Testis (tissue), 2 donors: Measurements from ENCODE around the gene FOXB1.

Experiments used
- POLR2A ChIP-seq: fragments of 450-650 bp; IDR thresholded peaks from one replicate; pipeline ENCODE4 v1.6.1; 2017; ENCODE audit warnings: antibody characterized with exemption, mild to moderate bottlenecking, moderate library complexity
- TF ChIP-seq, protein P1 (sequence below), 3 experiments: fragments of 450-650 bp in 2 of 3; fragments of 200-600 bp in 1 of 3; sonication (generic) in 1 of 3; IDR thresholded peaks; one replicate each; pipeline ENCODE4 v1.5.1; 2016 to 2019; ENCODE audit warnings: antibody characterized with exemption in 3 of 3, mild to moderate bottlenecking in 2 of 3, moderate library complexity in 1 of 3

DNA sequence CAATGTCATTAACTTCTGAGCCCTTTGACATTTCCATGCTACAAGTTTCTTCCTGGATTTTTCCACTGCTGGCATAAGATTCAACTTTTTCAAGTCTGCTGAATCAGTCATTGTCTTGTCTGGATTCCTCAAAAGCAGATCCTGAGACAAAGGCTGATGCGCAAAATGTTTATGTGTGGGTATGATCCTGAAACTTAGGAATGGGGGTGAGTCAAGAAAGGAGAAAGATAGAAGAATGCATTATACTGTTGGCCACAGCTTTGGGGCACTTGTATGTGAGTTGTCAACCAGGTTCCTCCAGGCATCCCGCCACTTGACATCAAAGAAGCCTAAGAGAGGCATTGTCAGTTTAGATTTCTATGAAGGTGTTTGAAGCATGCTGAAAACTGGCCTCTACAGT is 50.4 kb downstream of the FOXB1 start:
- TF ChIP-seq, protein P1, sequence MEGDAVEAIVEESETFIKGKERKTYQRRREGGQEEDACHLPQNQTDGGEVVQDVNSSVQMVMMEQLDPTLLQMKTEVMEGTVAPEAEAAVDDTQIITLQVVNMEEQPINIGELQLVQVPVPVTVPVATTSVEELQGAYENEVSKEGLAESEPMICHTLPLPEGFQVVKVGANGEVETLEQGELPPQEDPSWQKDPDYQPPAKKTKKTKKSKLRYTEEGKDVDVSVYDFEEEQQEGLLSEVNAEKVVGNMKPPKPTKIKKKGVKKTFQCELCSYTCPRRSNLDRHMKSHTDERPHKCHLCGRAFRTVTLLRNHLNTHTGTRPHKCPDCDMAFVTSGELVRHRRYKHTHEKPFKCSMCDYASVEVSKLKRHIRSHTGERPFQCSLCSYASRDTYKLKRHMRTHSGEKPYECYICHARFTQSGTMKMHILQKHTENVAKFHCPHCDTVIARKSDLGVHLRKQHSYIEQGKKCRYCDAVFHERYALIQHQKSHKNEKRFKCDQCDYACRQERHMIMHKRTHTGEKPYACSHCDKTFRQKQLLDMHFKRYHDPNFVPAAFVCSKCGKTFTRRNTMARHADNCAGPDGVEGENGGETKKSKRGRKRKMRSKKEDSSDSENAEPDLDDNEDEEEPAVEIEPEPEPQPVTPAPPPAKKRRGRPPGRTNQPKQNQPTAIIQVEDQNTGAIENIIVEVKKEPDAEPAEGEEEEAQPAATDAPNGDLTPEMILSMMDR (IDR thresholded peaks at IDR 0.05) = no peak
- no peak for TF ChIP-seq POLR2A
